Left renal cortex interstitium (tissue), 4 donors: Measurements from ENCODE around the gene ZGPAT. TPM values are rescaled to one million over a fixed set of nuclear protein-coding genes. Genes with fewer than 3 reads are reported as not detected.
"Not testable (repeated sequence)": the region's sequence is repeated elsewhere in the genome, so short reads cannot be mapped to it uniquely, and the experiment has no call there.

Source experiments
- DNase-seq, 4 donors: peaks; one replicate each; pipeline ENCODE4 v3.0.0-alpha.2; 2013; ENCODE audit warnings: low read depth in 4 of 4, low spot score in 2 of 4, missing footprints in 1 of 4
- polyA plus RNA-seq, 4 donors: library from polyadenylated mRNA; unstranded; fragments of 120-200 nt; gene quantifications; one replicate each; pipeline ENCODE4 v1.2.1, GENCODE V29; 2013; ENCODE audit not compliant: insufficient read length in 4 of 4

ZGPAT gene
- polyA plus RNA-seq, 4 donors, result 15.1 to 27.6 (median 23.7) TPM

- no peak for DNase-seq
These were observed 48.3 kb downstream of the ZGPAT start for GRCh38 chr20:63755933-63756647.

GRCh38 chr20:63756648-63756991 is 48.8 kb downstream of the ZGPAT start:
- no peak for DNase-seq

- DNase-seq, result no peak
These were observed 50.3 kb downstream of the ZGPAT start for GRCh38 chr20:63758152-63758551.

- DNase-seq, result no peak
These were observed 51.6 kb downstream of the ZGPAT start for GRCh38 chr20:63759377-63759901.

- no peak for DNase-seq
These were observed 57.4 kb downstream of the ZGPAT start for GRCh38 chr20:63765082-63765873.

GRCh38 chr20:63765902-63766301 is 58.1 kb downstream of the ZGPAT start:
- DNase-seq, result no peak

- no peak for DNase-seq
These were observed 59.0 kb downstream of the ZGPAT start for GRCh38 chr20:63766695-63767426.

GRCh38 chr20:63767456-63767855 is 59.6 kb downstream of the ZGPAT start:
- DNase-seq, result no peak

GRCh38 chr20:63767886-63768285 is 60.0 kb downstream of the ZGPAT start:
- DNase-seq, result no peak

- no peak for DNase-seq
These were observed 61.0 kb downstream of the ZGPAT start for GRCh38 chr20:63768591-63769515.

GRCh38 chr20:63769891-63770474 is 62.1 kb downstream of the ZGPAT start:
- DNase-seq, result no peak

GRCh38 chr20:63771046-63771707 is 63.3 kb downstream of the ZGPAT start:
- DNase-seq, result no peak

- no peak for DNase-seq
These were observed 65.1 kb downstream of the ZGPAT start for GRCh38 chr20:63772781-63773518.

- no peak for DNase-seq
These were observed 65.9 kb downstream of the ZGPAT start for GRCh38 chr20:63773571-63774241.

- no peak for DNase-seq
These were observed 66.5 kb downstream of the ZGPAT start for GRCh38 chr20:63774306-63774705.

- DNase-seq, result peak in 3 of 4 donors; percentile 66 to 78 (median 69)
These were observed 67.5 kb downstream of the ZGPAT start for GRCh38 chr20:63775096-63775978.

- not testable (repeated sequence) for DNase-seq
These were observed 69.0 kb downstream of the ZGPAT start for GRCh38 chr20:63776875-63777274.
